ENCODE data around the gene DOCK6.

DNA sequence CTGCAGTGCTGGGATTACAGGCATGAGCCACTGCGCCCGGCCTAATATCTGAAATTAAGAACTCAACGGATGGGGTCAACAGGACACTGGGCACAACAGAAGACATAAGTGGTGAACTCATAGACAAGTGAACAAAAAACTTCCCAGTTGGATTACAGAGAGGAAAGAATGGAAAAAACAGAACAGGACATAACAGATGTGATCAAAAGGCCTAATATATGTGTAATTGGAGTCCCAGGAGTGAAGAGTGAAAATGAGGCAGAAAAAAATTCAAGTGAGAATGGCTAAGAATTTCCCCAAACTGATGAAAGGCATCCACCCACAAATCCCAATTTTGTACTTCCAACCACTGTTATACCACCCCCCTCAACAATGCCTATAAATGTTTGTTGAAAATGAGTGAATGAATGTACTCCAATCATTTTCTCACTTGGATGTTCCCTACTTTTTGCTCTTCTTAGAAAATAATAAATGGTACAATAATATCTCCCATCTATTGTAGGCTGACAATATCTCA is 41.2 kb downstream of the DOCK6 start:
- TF ChIP-seq, protein P1, sequence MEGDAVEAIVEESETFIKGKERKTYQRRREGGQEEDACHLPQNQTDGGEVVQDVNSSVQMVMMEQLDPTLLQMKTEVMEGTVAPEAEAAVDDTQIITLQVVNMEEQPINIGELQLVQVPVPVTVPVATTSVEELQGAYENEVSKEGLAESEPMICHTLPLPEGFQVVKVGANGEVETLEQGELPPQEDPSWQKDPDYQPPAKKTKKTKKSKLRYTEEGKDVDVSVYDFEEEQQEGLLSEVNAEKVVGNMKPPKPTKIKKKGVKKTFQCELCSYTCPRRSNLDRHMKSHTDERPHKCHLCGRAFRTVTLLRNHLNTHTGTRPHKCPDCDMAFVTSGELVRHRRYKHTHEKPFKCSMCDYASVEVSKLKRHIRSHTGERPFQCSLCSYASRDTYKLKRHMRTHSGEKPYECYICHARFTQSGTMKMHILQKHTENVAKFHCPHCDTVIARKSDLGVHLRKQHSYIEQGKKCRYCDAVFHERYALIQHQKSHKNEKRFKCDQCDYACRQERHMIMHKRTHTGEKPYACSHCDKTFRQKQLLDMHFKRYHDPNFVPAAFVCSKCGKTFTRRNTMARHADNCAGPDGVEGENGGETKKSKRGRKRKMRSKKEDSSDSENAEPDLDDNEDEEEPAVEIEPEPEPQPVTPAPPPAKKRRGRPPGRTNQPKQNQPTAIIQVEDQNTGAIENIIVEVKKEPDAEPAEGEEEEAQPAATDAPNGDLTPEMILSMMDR (IDR thresholded peaks at IDR 0.05; ENCODE audit: poor library complexity): no peak
- TF ChIP-seq EZH2phosphoT487 (IDR thresholded peaks at IDR 0.05; ENCODE audit: low read depth, severe bottlenecking, unreplicated experiment) (no peak), EZH2 (IDR thresholded peaks at IDR 0.05; ENCODE audit: borderline replicate concordance) (no peak)

Data from hepatocyte (in vitro differentiated cells).